Glutamatergic neuron (in vitro differentiated cells): ENCODE data around the gene P2RX4. TPM values are rescaled to one million over a fixed set of nuclear protein-coding genes. Genes with fewer than 3 reads are reported as not detected.

Experiments
- DNase-seq: peaks from one replicate; pipeline ENCODE4 v3.0.0; 2022
- H3K27ac Mint-ChIP-seq: one replicate; pipeline ENCODE4 v1.8.0; 2020; ENCODE audit warnings: mild to moderate bottlenecking, mixed read lengths, inconsistent platforms; ENCODE audit not compliant: unreplicated experiment
- H3K27me3 Mint-ChIP-seq: one replicate; pipeline ENCODE4 v1.8.0; 2020; ENCODE audit warnings: mild to moderate bottlenecking, moderate library complexity, mixed read lengths, inconsistent platforms; ENCODE audit not compliant: unreplicated experiment
- H3K36me3 Mint-ChIP-seq: one replicate; pipeline ENCODE4 v1.8.0; 2020; ENCODE audit warnings: mild to moderate bottlenecking, mixed read lengths, inconsistent platforms; ENCODE audit not compliant: unreplicated experiment
- H3K4me1 Mint-ChIP-seq: one replicate; pipeline ENCODE4 v1.8.0; 2020; ENCODE audit warnings: mild to moderate bottlenecking, low read depth, mixed read lengths, inconsistent platforms; ENCODE audit not compliant: unreplicated experiment
- H3K4me3 Mint-ChIP-seq: one replicate; pipeline ENCODE4 v1.8.0; 2020; ENCODE audit warnings: mild to moderate bottlenecking, mixed read lengths, inconsistent platforms; ENCODE audit not compliant: unreplicated experiment
- H3K9me3 Mint-ChIP-seq: one replicate; pipeline ENCODE4 v1.8.0; 2020; ENCODE audit warnings: mild to moderate bottlenecking, moderate library complexity, mixed read lengths, inconsistent platforms; ENCODE audit not compliant: unreplicated experiment
- CTCF ChIP-seq: fragments of 200-600 bp; sonication (generic); IDR thresholded peaks from one replicate; pipeline ENCODE4 v1.5.0; 2021; ENCODE audit not compliant: partially characterized antibody, unreplicated experiment
- total RNA-seq: library from RNA; stranded (reverse); fragmentation: NEBNext Ultra II Directional; extraction: Animal tissue kit (Norgen Biotek cat#: 25700); gene quantifications from one replicate; pipeline ENCODE4 v1.2.1, GENCODE V29; 2021; ENCODE audit not compliant: unreplicated experiment

P2RX4 gene
- total RNA-seq, 1 donor from 2014 or later = 3.7 TPM

GRCh38 chr12:121264951-121265515 is 55.1 kb downstream of the P2RX4 start:
- Mint-ChIP-seq H3K4me1 (no peaks in the 10 kb centered on the region), H3K27ac (no peak overlapping the region), H3K27me3 (peaks cover 5% of the 10 kb centered on the region), H3K4me3 (no peak overlapping the region), H3K9me3 (peaks cover 1% of the 10 kb centered on the region), H3K36me3 (no peaks in the 10 kb centered on the region)
- no peak for TF ChIP-seq CTCF
- DNase-seq = no peak

- Mint-ChIP-seq H3K27ac (no peak overlapping the region), H3K36me3 (no peaks in the 10 kb centered on the region), H3K27me3 (peaks cover 2% of the 10 kb centered on the region), H3K4me1 (no peaks in the 10 kb centered on the region), H3K9me3 (peaks cover 3% of the 10 kb centered on the region), H3K4me3 (no peak overlapping the region)
- no peak for DNase-seq
- TF ChIP-seq CTCF = no peak
Observed at GRCh38 chr12:121267822-121268221, 57.9 kb downstream of the P2RX4 start.

GRCh38 chr12:121273364-121273896 is 63.5 kb downstream of the P2RX4 start:
- no peak overlapping the region for H3K4me3 Mint-ChIP-seq
- DNase-seq = no peak
- H3K9me3 Mint-ChIP-seq = peaks cover 3% of the 10 kb centered on the region
- no peak for TF ChIP-seq CTCF
- H3K4me1 Mint-ChIP-seq = no peaks in the 10 kb centered on the region
- H3K27ac Mint-ChIP-seq = no peak overlapping the region
- peaks cover 4% of the 10 kb centered on the region for H3K36me3 Mint-ChIP-seq
- H3K27me3 Mint-ChIP-seq = peaks cover 5% of the 10 kb centered on the region

- Mint-ChIP-seq H3K4me1 (no peaks in the 10 kb centered on the region), H3K27ac (no peak overlapping the region), H3K9me3 (peaks cover 2% of the 10 kb centered on the region), H3K27me3 (peaks cover 6% of the 10 kb centered on the region), H3K36me3 (peaks cover 7% of the 10 kb centered on the region), H3K4me3 (no peak overlapping the region)
- no peak for DNase-seq
- TF ChIP-seq CTCF = no peak
Observed at GRCh38 chr12:121274036-121274763, 64.3 kb downstream of the P2RX4 start.

GRCh38 chr12:121277374-121277759 is 67.4 kb downstream of the P2RX4 start:
- peaks cover 1% of the 10 kb centered on the region for H3K9me3 Mint-ChIP-seq
- peaks cover 7% of the 10 kb centered on the region for H3K36me3 Mint-ChIP-seq
- H3K27ac Mint-ChIP-seq = no peak overlapping the region
- H3K4me3 Mint-ChIP-seq = no peak overlapping the region
- no peak for TF ChIP-seq CTCF
- no peaks in the 10 kb centered on the region for H3K4me1 Mint-ChIP-seq
- peaks cover 7% of the 10 kb centered on the region for H3K27me3 Mint-ChIP-seq
- DNase-seq = no peak
